AG04449 (cell line): ENCODE measurements around the gene NCOA7.

Experiments
- CTCF ChIA-PET: fragments of 350-600 bp; formaldehyde crosslinking; extraction: SDS; loops from one replicate; lab custom pipeline; 2021; ENCODE audit warnings: antibody characterized with exemption; lab: Yijun Ruan, JAX
- POLR2A ChIA-PET: fragments of 400-600, 350-600 bp; formaldehyde crosslinking; extraction: SDS; loops from one replicate; lab custom pipeline; 2020; ENCODE audit warnings: antibody characterized with exemption, inconsistent platforms; lab: Yijun Ruan, JAX
- DNase-seq: peaks from one replicate; pipeline ENCODE4 v3.0.0-alpha.2; 2010; ENCODE audit warnings: low read depth, low spot score
- H3K4me3 ChIP-seq: 2 replicates; pipeline ENCODE4 v1.5.1; 2011; ENCODE audit warnings: low read depth, mild to moderate bottlenecking, control low read depth, low read length
- CTCF ChIP-seq: IDR thresholded peaks from one replicate; pipeline ENCODE4 v1.5.1; 2011; ENCODE audit warnings: mild to moderate bottlenecking, moderate library complexity, low read length, control low read depth, inconsistent platforms; ENCODE audit not compliant: insufficient read depth; ENCODE audit errors: missing control alignments

Gene NCOA7

DNA sequence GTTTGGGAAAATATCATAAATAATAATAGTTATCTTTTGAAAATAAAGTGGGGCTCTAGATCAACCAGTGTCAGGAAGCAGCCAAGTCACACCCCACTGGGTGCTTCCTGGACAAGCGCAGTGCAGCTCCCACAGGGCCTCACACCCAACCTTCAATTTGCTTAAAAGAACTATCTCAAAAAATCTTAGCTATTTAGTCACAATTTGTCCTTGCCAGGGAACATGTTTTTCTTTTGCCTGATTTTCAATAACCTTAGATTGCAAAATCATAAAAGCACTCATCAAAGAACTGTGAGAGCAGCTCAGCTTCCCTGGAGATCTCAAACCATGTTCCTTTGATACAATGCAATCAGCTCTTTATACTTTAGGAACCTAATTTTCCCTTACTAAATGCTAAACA is 1.6 kb upstream of the NCOA7 start:
- no peak for TF ChIP-seq CTCF
- CTCF ChIA-PET = interaction anchor here (1.8 to 15.5 kb wide), 6 partner anchors 8 to 185 kb away, joined by 5 to 241 read pairs (median 22); partner anchors contain the start of gene HINT3
- POLR2A ChIA-PET = interaction anchor here (2.4 kb wide), 1 partner anchor 8 kb away, joined by 39 read pairs; no protein-coding TSS in a partner anchor
- no peak overlapping the region for H3K4me3 ChIP-seq
- no peak for DNase-seq

- POLR2A ChIA-PET = interaction anchor here (0.8 to 2.4 kb wide), 7 partner anchors 9 to 488 kb away, joined by 3 to 39 read pairs (median 5); partner anchors contain the start of genes HDDC2 and TRMT11
- DNase-seq = no peak
- CTCF ChIA-PET = interaction anchor here (0.7 to 15.5 kb wide), 21 partner anchors 8 to 1401 kb away, joined by 3 to 241 read pairs (median 5); partner anchors contain the start of gene HINT3
- no peak for TF ChIP-seq CTCF
- H3K4me3 ChIP-seq = peak overlapping the region; percentile 72
These were observed 993 bp upstream of the NCOA7 start for GRCh38 chr6:125789576-125790357.

DNA sequence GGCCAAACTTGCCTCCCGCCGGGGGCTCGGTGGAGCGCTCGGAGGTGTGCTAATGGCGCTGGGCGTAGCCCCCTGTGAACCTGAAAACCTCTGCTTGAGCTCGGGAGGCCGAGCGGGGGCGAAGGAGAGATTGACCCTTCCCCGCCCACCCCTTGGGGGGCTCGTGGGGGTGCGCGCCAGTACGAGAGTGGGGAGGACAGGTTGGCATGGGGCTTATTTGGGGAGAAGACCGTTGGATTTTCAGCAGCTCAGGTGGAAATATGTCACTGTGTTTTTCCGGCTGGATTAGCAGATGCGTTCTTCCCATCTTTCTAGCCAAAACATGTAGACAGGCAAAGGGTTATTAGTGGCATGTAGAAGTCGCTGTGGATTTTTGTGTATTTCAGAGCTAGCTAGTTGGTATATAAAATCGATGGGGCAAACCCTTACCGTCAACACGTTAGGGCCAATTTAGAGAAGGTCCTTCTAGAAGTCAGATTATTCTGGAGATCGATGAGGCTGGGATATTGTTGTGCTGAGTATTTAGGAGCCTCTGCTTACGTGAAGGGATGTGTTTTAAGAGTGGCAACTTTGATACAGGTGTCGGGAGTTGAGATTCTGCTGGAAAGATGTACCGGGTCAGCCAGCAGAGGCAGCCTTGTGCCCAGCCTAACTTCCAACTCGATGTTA is 525 bp downstream of the NCOA7 start:
- TF ChIP-seq CTCF = peak; percentile 77
- no peak for DNase-seq
- CTCF ChIA-PET = interaction anchor here (0.5 to 15.5 kb wide), 29 partner anchors 10 to 1551 kb away, joined by 3 to 241 read pairs (median 4); partner anchors contain the start of genes HINT3 and TRMT11
- POLR2A ChIA-PET = interaction anchor here (1.0 to 2.4 kb wide), 7 partner anchors 8 to 490 kb away, joined by 3 to 39 read pairs (median 5); partner anchors contain the start of genes HDDC2 and TRMT11
- H3K4me3 ChIP-seq = peak overlapping the region; percentile 72

DNA sequence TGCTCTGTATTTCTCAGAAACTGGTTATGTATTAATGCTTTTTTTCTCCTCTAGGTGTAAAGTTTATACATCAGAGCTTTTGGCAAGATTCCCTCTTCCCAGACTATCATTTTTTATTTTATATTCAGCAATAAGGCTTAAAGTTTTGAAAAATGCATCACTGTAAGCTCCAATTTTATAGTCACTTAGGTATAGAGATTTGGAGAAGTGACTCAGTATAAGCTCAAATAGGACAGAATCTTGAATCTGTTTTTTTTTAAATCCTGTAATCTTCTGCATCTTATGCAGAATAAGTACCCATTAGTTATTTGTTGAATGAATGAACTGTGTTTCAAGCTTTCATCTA is 1.0 kb downstream of the NCOA7 start:
- ChIA-PET CTCF (interaction anchor here (0.7 to 15.5 kb wide), 19 partner anchors 10 to 1550 kb away, joined by 3 to 241 read pairs (median 4); partner anchors contain the start of genes HINT3 and TRMT11), POLR2A (interaction anchor here (1.9 kb wide), 1 partner anchor 195 kb away, joined by 7 read pairs; the partner anchor contains the start of gene TRMT11)
- no peak for DNase-seq
- no peak for TF ChIP-seq CTCF
- H3K4me3 ChIP-seq = peak overlapping the region; percentile 72

DNA sequence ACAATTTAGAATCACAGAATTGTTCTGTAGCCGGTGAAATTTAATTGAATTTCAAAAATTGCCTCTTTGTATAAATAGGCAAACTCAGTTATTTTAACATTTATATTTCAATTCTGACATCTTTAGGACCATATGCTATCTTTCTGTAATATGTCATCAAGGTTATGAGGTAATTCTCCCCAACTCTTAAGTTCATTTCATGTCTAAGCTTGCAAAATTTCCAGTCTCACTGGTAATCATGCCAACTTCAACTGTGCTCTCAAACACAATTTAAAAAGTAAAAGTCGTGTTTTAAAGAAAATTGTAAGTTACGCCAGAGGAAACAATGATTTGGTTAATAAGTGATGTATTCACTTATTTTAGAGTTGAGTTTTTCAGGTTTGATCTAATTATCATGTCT is 1.4 kb downstream of the NCOA7 start:
- no peak for TF ChIP-seq CTCF
- no peak overlapping the region for H3K4me3 ChIP-seq
- ChIA-PET CTCF (interaction anchor here (0.7 to 15.5 kb wide), 17 partner anchors 10 to 1550 kb away, joined by 3 to 241 read pairs (median 5); partner anchors contain the start of genes HINT3 and TRMT11), POLR2A (no interaction called here)
- no peak for DNase-seq
